ENCODE data around the gene ITGAV. TPM values are rescaled to one million over a fixed set of nuclear protein-coding genes. Genes with fewer than 3 reads are reported as not detected.

ITGAV gene
- total RNA-seq, 1 experiment from 2014 or later: 26.9 TPM

DNA sequence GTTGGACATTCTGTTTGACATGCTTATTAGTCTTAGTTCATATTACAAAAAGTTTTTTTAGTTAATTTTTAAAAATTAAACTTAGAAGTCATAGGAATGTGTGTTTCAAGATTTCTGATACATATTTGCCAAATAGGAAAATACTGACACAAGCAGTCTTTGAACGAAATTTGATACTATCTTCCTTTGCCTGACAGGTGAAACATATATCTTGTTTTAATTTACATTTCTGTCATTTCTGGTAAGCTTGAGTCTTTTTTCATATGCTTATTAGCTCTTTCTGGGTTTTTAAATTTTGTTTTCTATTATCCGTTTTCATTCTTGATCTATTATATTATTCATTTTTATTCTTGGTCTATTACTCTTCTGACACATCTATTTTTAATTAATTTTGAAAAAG, 24.5 kb downstream of the ITGAV start:
- no peak overlapping the region for H3K4me3 Mint-ChIP-seq
- H3K18ac ChIP-seq (ENCODE audit: insufficient read length, low read depth, low read length): no peak overlapping the region
- no CpG with 5 or more reads among the region's 2 CpGs for WGBS (ENCODE audit: extremely low coverage, insufficient read length, low lambda C conversion rate)
- peaks cover 3 to 8% of the 10 kb centered on the region in 2 experiments; a peak in 2 of 4 replicates for H3K4me1 Mint-ChIP-seq
- H3K79me1 ChIP-seq (ENCODE audit: insufficient read depth, low read depth, low read length, poor library complexity, severe bottlenecking): no peaks in the 10 kb centered on the region
- no peak overlapping the region for H3K4me2 ChIP-seq (ENCODE audit: insufficient read depth, insufficient read length, low read length)
- H3K27me3 Mint-ChIP-seq (ENCODE audit: low read depth): no peaks in the 10 kb centered on the region
- H2BK20ac ChIP-seq (ENCODE audit: low read depth, low read length, poor library complexity, severe bottlenecking): no peak overlapping the region
- no peaks in the 10 kb centered on the region for H3K4me1 ChIP-seq (ENCODE audit: insufficient read depth, low read length)
- no peak overlapping the region for H2BK5ac ChIP-seq (ENCODE audit: insufficient read length, low read length)
- TF ChIP-seq, protein P1, sequence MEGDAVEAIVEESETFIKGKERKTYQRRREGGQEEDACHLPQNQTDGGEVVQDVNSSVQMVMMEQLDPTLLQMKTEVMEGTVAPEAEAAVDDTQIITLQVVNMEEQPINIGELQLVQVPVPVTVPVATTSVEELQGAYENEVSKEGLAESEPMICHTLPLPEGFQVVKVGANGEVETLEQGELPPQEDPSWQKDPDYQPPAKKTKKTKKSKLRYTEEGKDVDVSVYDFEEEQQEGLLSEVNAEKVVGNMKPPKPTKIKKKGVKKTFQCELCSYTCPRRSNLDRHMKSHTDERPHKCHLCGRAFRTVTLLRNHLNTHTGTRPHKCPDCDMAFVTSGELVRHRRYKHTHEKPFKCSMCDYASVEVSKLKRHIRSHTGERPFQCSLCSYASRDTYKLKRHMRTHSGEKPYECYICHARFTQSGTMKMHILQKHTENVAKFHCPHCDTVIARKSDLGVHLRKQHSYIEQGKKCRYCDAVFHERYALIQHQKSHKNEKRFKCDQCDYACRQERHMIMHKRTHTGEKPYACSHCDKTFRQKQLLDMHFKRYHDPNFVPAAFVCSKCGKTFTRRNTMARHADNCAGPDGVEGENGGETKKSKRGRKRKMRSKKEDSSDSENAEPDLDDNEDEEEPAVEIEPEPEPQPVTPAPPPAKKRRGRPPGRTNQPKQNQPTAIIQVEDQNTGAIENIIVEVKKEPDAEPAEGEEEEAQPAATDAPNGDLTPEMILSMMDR (conservative IDR thresholded peaks at IDR 0.05): no peak
- no peak overlapping the region for H3T11ph ChIP-seq (ENCODE audit: low read length)
- no peak overlapping the region for H3K9ac ChIP-seq (ENCODE audit: extremely low read depth, insufficient read length, low read length)
- H2BK120ac ChIP-seq (ENCODE audit: low read depth, low read length, poor library complexity, severe bottlenecking): no peak overlapping the region
- no peak overlapping the region for H2AFZ ChIP-seq (ENCODE audit: low read length)
- H3K56ac ChIP-seq (ENCODE audit: insufficient read length, low read depth, low read length): no peak overlapping the region
- no peak overlapping the region for H4K91ac ChIP-seq (ENCODE audit: insufficient read length, low read depth, low read length)
- no peaks in the 10 kb centered on the region for H3K23me2 ChIP-seq (ENCODE audit: insufficient read length, low read depth, low read length, poor library complexity, severe bottlenecking)
- no peak overlapping the region for H4K5ac ChIP-seq (ENCODE audit: insufficient read length, low read depth, low read length)
- no peak overlapping the region for H3K4ac ChIP-seq (ENCODE audit: low read depth, low read length)
- H2BK15ac ChIP-seq (ENCODE audit: low read depth, low read length): no peak overlapping the region
- H3K79me2 ChIP-seq (ENCODE audit: insufficient read depth, low read length): no peaks in the 10 kb centered on the region; the same call in 1 of the 2 replicates
- H3K9me3 ChIP-seq (ENCODE audit: control insufficient read depth, low read depth, low read length): no peaks in the 10 kb centered on the region
- no peaks in the 10 kb centered on the region for H3K27me3 ChIP-seq (ENCODE audit: insufficient read depth, low read length)
- no peaks in the 10 kb centered on the region for H3K9me3 Mint-ChIP-seq
- H2AK5ac ChIP-seq (ENCODE audit: insufficient read length, low read length): no peak overlapping the region
- no peak overlapping the region for H2BK12ac ChIP-seq (ENCODE audit: insufficient read length, low read depth, low read length)
- H3K14ac ChIP-seq (ENCODE audit: insufficient read depth, low read length): no peak overlapping the region
- no peak overlapping the region for H3K23ac ChIP-seq (ENCODE audit: insufficient read length, low read depth, low read length)
- no peaks in the 10 kb centered on the region for H4K20me1 ChIP-seq (ENCODE audit: control insufficient read depth, insufficient read depth, insufficient read length)
- DNase-seq: no peak
- H3K27ac Mint-ChIP-seq: no peak overlapping the region
- H3K27ac ChIP-seq (ENCODE audit: insufficient read length, low read depth, low read length): no peak overlapping the region
- H3K36me3 Mint-ChIP-seq (ENCODE audit: insufficient read depth in 1 of 3, low read depth in 3 of 3): no peaks in the 10 kb centered on the region; a peak in 1 of 7 replicates
- H4K8ac ChIP-seq (replicated peaks; ENCODE audit: insufficient read length, low read depth, low read length): no peak overlapping the region
